Upper lobe of left lung (tissue), 6 donors: ENCODE results near the gene DTL. TPM values are rescaled to one million over a fixed set of nuclear protein-coding genes. Genes with fewer than 3 reads are reported as not detected.

Source experiments
- ATAC-seq, 2 donors: fragments of 200-7000 bp; cut with Tn5 transposase; one replicate each; pipeline ENCODE4 v1.9.1; 2022; ENCODE audit warnings: mild to moderate bottlenecking in 2 of 2, moderate library complexity in 2 of 2; ENCODE audit not compliant: low FRiP score in 2 of 2
- DNase-seq, 2 donors: peaks; one replicate each; pipeline ENCODE4 v3.0.0-alpha.2; 2019 to 2020
- H3K27ac ChIP-seq, 4 donors: fragments of 200-600 bp; sonication (generic); one replicate each; pipeline ENCODE4 v1.5.1; 2016 to 2019
- H3K27me3 ChIP-seq, 4 donors: fragments of 200-600 bp; sonication (generic); one replicate each; pipeline ENCODE4 v1.5.1; 2017 to 2019
- H3K36me3 ChIP-seq, 4 donors: fragments of 200-600 bp; sonication (generic); one replicate each; pipeline ENCODE4 v1.5.1; 2016 to 2019
- H3K4me1 ChIP-seq, 4 donors: fragments of 200-600 bp; sonication (generic); one replicate each; pipeline ENCODE4 v1.5.1; 2018 to 2019
- H3K4me3 ChIP-seq, 4 donors: fragments of 200-600 bp; sonication (generic); one replicate each; pipeline ENCODE4 v1.5.1; 2017 to 2019; ENCODE audit warnings: mild to moderate bottlenecking in 2 of 4, moderate library complexity in 1 of 4
- H3K9me3 ChIP-seq, 4 donors: fragments of 200-600 bp; sonication (generic); one replicate each; pipeline ENCODE4 v1.5.1; 2018 to 2019
- CTCF ChIP-seq, 6 experiments: fragments of 450-650 bp in 4 of 6; fragments of 200-600 bp in 2 of 6; sonication (generic) in 2 of 6; IDR thresholded peaks; one replicate each; pipeline ENCODE4 v1.5.1; 2016 to 2019; ENCODE audit warnings: antibody characterized with exemption in 6 of 6
- EP300 ChIP-seq, 4 donors: sonication (generic); formaldehyde crosslinking; IDR thresholded peaks; one replicate each; pipeline ENCODE4 v1.5.1; 2017; ENCODE audit warnings: antibody characterized with exemption in 4 of 4, control low read depth in 2 of 4
- POLR2A ChIP-seq, 4 donors: fragments of 450-650 bp; IDR thresholded peaks; one replicate each; pipeline ENCODE4 v1.5.1; 2016 to 2017; ENCODE audit warnings: antibody characterized with exemption in 4 of 4, mild to moderate bottlenecking in 2 of 4
- POLR2AphosphoS5 ChIP-seq, 2 donors: sonication (generic); formaldehyde crosslinking; IDR thresholded peaks; one replicate each; pipeline ENCODE4 v1.5.1; 2017; ENCODE audit warnings: antibody characterized with exemption in 2 of 2
- WGBS, 2 donors: methylation state at CpG; one replicate each; pipeline ENCODE4 v1.1.5; 2017 to 2018; 5-methylcytosine and 5-hydroxymethylcytosine counted together
- total RNA-seq, 6 donors: library from RNA; depleted of rRNA in 4 of 6; stranded (reverse); fragments of >200 nt in 4 of 6; gene quantifications; one replicate each; pipeline versions ENCODE4 v1.1.0 to v1.2.1, GENCODE V29; 2016 to 2021
- donor health status: DM: no; HTN: no; CAD: no; lungs with moderate emphysema.
- donor health status: DM: no; HTN: yes; CAD: no; lungs with severe emphysema.

Gene DTL
- total RNA-seq, 6 donors from 2014 or later = 0.92 to 5.9 (median 2.2) TPM

DNA sequence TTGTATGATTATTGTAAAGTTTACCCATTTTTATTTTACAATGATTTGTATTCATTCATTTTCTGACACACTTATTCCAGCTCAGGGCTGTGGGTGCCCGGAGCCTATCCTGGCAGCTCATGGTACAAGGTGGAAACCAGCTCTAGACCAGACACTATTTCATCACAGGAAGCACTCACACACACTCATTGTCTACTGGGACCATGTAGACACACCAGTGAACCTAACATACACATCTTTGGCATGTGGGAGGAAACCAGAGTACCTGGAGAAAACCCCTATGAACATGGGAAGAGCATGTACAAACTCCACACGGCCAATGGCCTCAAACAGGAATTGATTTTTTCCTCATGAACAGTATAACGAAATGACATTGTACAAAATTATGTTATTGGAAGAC lies 2.4 kb downstream of the DTL start:
- H3K4me1 ChIP-seq = peaks cover 0 to 24% (median 17%) of the 10 kb centered on the region in 4 donors
- no peak overlapping the region for H3K4me3 ChIP-seq
- DNase-seq (no peak), ATAC-seq (no peak)
- WGBS, 2 donors = 52 to 61% methylated on average over 3 of the region's 3 CpGs
- no peaks in the 10 kb centered on the region for H3K27me3 ChIP-seq
- H3K36me3 ChIP-seq = no peaks in the 10 kb centered on the region
- no peak overlapping the region for H3K27ac ChIP-seq
- no peaks in the 10 kb centered on the region for H3K9me3 ChIP-seq
- TF ChIP-seq EP300 (IDR thresholded peaks at IDR 0.05) (no peak), POLR2AphosphoS5 (IDR thresholded peaks at IDR 0.05) (no peak), CTCF (IDR thresholded peaks at IDR 0.05) (no peak), POLR2A (IDR thresholded peaks at IDR 0.05) (no peak)

- DNase-seq = no peak
- no peak overlapping the region for H3K4me3 ChIP-seq
- peaks cover 0 to 8% (median 7%) of the 10 kb centered on the region in 4 donors for H3K4me1 ChIP-seq
- TF ChIP-seq POLR2A (IDR thresholded peaks at IDR 0.05) = no peak
- no peaks in the 10 kb centered on the region for H3K36me3 ChIP-seq
- no peak for ATAC-seq
- 94 to 100% methylated on average over 2 of the region's 2 CpGs for WGBS, 2 donors
- no peaks in the 10 kb centered on the region for H3K27me3 ChIP-seq
- H3K9me3 ChIP-seq = no peaks in the 10 kb centered on the region
- no peak overlapping the region for H3K27ac ChIP-seq
Measured at GRCh38 chr1:212039622-212040021, 4.1 kb downstream of the DTL start.

- 60 to 75% methylated on average over 5 of the region's 5 CpGs for whole genome bisulfite sequencing, 2 donors
- TF ChIP-seq POLR2A (IDR thresholded peaks at IDR 0.05) (no peak), CTCF (IDR thresholded peaks at IDR 0.05) (no peak), EP300 (IDR thresholded peaks at IDR 0.05) (no peak), POLR2AphosphoS5 (IDR thresholded peaks at IDR 0.05) (no peak)
- H3K27me3 ChIP-seq = no peaks in the 10 kb centered on the region
- DNase-seq (no peak), ATAC-seq (no peak)
- H3K27ac ChIP-seq = no peak overlapping the region
- no peaks in the 10 kb centered on the region for H3K36me3 ChIP-seq
- H3K4me3 ChIP-seq = no peak overlapping the region
- H3K9me3 ChIP-seq = no peaks in the 10 kb centered on the region
- H3K4me1 ChIP-seq = peaks cover 0 to 7% (median 6%) of the 10 kb centered on the region in 4 donors
Measured at GRCh38 chr1:212040629-212041412, 5.3 kb downstream of the DTL start.

DNA sequence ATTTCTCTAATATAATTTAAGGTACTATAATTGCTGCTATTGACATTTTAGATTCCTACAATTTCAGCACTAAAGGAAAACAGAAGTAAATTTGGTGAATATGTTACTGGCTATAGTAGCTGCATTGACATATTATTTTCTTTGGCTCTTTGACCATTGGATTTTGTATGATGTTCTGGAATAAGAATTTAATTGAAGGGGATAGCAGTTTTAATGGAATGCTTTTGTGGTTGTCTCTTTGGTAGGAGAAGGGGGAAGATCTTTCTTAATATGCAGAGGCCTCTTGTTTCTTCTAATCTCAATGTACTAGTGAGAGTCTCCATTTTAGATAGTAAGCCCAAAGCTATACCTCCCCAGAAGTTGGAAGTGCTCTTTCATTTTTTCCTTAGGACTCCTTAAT lies 6.9 kb downstream of the DTL start:
- Histone ChIP-seq H3K9me3 (no peaks in the 10 kb centered on the region), H3K27me3 (no peaks in the 10 kb centered on the region), H3K4me3 (no peak overlapping the region), H3K27ac (no peak overlapping the region), H3K4me1 (no peaks in the 10 kb centered on the region), H3K36me3 (no peaks in the 10 kb centered on the region)
- ATAC-seq (no peak), DNase-seq (no peak)
- TF ChIP-seq CTCF (IDR thresholded peaks at IDR 0.05) (no peak), POLR2A (IDR thresholded peaks at IDR 0.05) (no peak), EP300 (IDR thresholded peaks at IDR 0.05) (no peak)

GRCh38 chr1:212044851-212045250 lies 9.3 kb downstream of the DTL start:
- TF ChIP-seq POLR2AphosphoS5 (IDR thresholded peaks at IDR 0.05) (no peak), POLR2A (IDR thresholded peaks at IDR 0.05) (no peak), EP300 (IDR thresholded peaks at IDR 0.05) (no peak), CTCF (IDR thresholded peaks at IDR 0.05) (no peak)
- WGBS, 2 donors = 92 to 100% methylated on average over 1 of the region's 1 CpG
- Histone ChIP-seq H3K27me3 (no peaks in the 10 kb centered on the region), H3K36me3 (no peaks in the 10 kb centered on the region), H3K27ac (no peak overlapping the region), H3K9me3 (no peaks in the 10 kb centered on the region), H3K4me1 (no peaks in the 10 kb centered on the region), H3K4me3 (no peak overlapping the region)
- DNase-seq (no peak), ATAC-seq (no peak)
